ENCODE measurements around the gene OPN4.

- TF ChIP-seq CTCF (IDR thresholded peaks at IDR 0.05) = 0 out of 2 replicates have a peak, but pooled peaks have one; percentile 5
- TF ChIP-seq IRF3 (IDR thresholded peaks at IDR 0.05; ENCODE audit: low read depth, low read length) = no peak
- no peak for TF ChIP-seq MAX (IDR thresholded peaks at IDR 0.05; ENCODE audit: low read depth)
Observed at GRCh38 chr10:86642499-86642898, 11.8 kb upstream of the OPN4 start.
